ENCODE measurements around the gene ZNF14. TPM values are rescaled to one million over a fixed set of nuclear protein-coding genes. Genes with fewer than 3 reads are reported as not detected.

The ZNF14 gene
- total and polyA plus RNA-seq, 2 of the 13 experiments (the other 11 are each of a cell fraction or from before 2014, with no cell fraction given): 1.9 to 6.2 TPM

- no CpG with 5 or more reads among the region's 9 CpGs for WGBS (ENCODE audit: low lambda C conversion rate)
- ChIA-PET POLR2A (interaction anchor here (1.5 kb wide), 1 partner anchor 10 kb away, joined by 4 read pairs; the partner anchor contains the start of gene ZNF14), CTCF (ENCODE audit: low intra/inter-chr PET ratio, low total read pairs) (no interaction called here)
- H2AFZ ChIP-seq (ENCODE audit: low read length): no peak overlapping the region
- H3K27ac ChIP-seq (ENCODE audit: extremely low read length, insufficient read depth, low read length): no peak overlapping the region
- no peak for FAIRE-seq
- H3K4me3 ChIP-seq (replicated peaks in 1 of 3; ENCODE audit: insufficient read depth in 1 of 3, low read depth in 2 of 3, low read length in 3 of 3): no peak overlapping the region; a peak in 1 of 6 replicates
- in situ Hi-C loops (cut with HindIII; ENCODE audit: extremely low pct_ligation_motif_present, low pct_unique_long_range_greater_than_20kb): no loop called here
- DNase-seq (ENCODE audit: low spot score): no peak
- no peaks in the 10 kb centered on the region for H3K36me3 ChIP-seq (replicated peaks in 1 of 2; ENCODE audit: control insufficient read depth in 1 of 2, insufficient read depth in 2 of 2, low read length in 2 of 2)
- intact Hi-C loops (cut with micrococcal nuclease; ENCODE audit: unreplicated experiment): no loop called here
- ATAC-seq: no peak
- peaks cover 3 to 40% of the 10 kb centered on the region in 2 experiments for H3K27me3 ChIP-seq (ENCODE audit: control insufficient read depth in 1 of 2, insufficient read depth in 2 of 2, low read length in 2 of 2)
- BruUV-seq (replicated peaks): no TSS peak
- peak overlapping the region; percentile 36; the same call in 1 of the 2 replicates for H3K4me2 ChIP-seq (ENCODE audit: low read depth, low read length)
- H3K9ac ChIP-seq (ENCODE audit: insufficient read depth, low read depth, low read length): no peak overlapping the region
- peaks cover 16% of the 10 kb centered on the region for H3K4me1 ChIP-seq (ENCODE audit: insufficient read depth, low read length)
- H3K79me2 ChIP-seq (ENCODE audit: insufficient read depth, low read length): no peaks in the 10 kb centered on the region
- H3K9me3 ChIP-seq (ENCODE audit: low read length): no peaks in the 10 kb centered on the region
- H4K20me1 ChIP-seq (ENCODE audit: insufficient read depth, low read length): no peaks in the 10 kb centered on the region
- TF ChIP-seq RCOR2 (CRISPR knock-in tag; IDR thresholded peaks at IDR 0.05) (no peak), ZNF687 (CRISPR knock-in tag; IDR thresholded peaks at IDR 0.05) (0 out of 2 replicates have a peak, but pooled peaks have one; percentile 15)
These were observed 9.9 kb upstream of the ZNF14 start for GRCh38 chr19:19742773-19743172.

- Histone ChIP-seq H3K36me3 (replicated peaks in 1 of 2; ENCODE audit: control insufficient read depth in 1 of 2, insufficient read depth in 2 of 2, low read length in 2 of 2) (no peaks in the 10 kb centered on the region), H4K20me1 (ENCODE audit: insufficient read depth, low read length) (no peaks in the 10 kb centered on the region), H2AFZ (ENCODE audit: low read length) (no peak overlapping the region), H3K4me1 (ENCODE audit: insufficient read depth, low read length) (peaks cover 16% of the 10 kb centered on the region), H3K9ac (ENCODE audit: insufficient read depth, low read depth, low read length) (no peak overlapping the region), H3K27me3 (ENCODE audit: control insufficient read depth in 1 of 2, insufficient read depth in 2 of 2, low read length in 2 of 2) (peaks cover 3 to 32% of the 10 kb centered on the region in 2 experiments; a peak in 4 of 5 replicates), H3K9me3 (ENCODE audit: low read length) (no peaks in the 10 kb centered on the region), H3K4me3 (replicated peaks in 1 of 3; ENCODE audit: insufficient read depth in 1 of 3, low read depth in 2 of 3, low read length in 3 of 3) (no peak overlapping the region), H3K79me2 (ENCODE audit: insufficient read depth, low read length) (no peaks in the 10 kb centered on the region), H3K27ac (ENCODE audit: extremely low read length, insufficient read depth, low read length) (no peak overlapping the region), H3K4me2 (ENCODE audit: low read depth, low read length) (no peak overlapping the region)
- ChIA-PET CTCF (ENCODE audit: low intra/inter-chr PET ratio, low total read pairs) (no interaction called here), POLR2A (no interaction called here)
- no peak for DNase-seq (ENCODE audit: low spot score)
- in situ Hi-C loops (cut with HindIII; ENCODE audit: extremely low pct_ligation_motif_present, low pct_unique_long_range_greater_than_20kb) (no loop called here), intact Hi-C loops (cut with micrococcal nuclease; ENCODE audit: unreplicated experiment) (no loop called here)
- ATAC-seq: no peak
- no TSS peak for BruUV-seq (replicated peaks)
- FAIRE-seq: no peak
- 42% methylated on average over 7 of the region's 7 CpGs for WGBS (ENCODE audit: low lambda C conversion rate)
- no peak for TF ChIP-seq ZFP82 (CRISPR knock-in tag; IDR thresholded peaks at IDR 0.05; ENCODE audit: borderline replicate concordance)
- no peak for TF ChIP-seq ATF5 (CRISPR knock-in tag; IDR thresholded peaks at IDR 0.05; ENCODE audit: low read depth)
- no peak for TF ChIP-seq ZNF414 (CRISPR knock-in tag; IDR thresholded peaks at IDR 0.05)
- TF ChIP-seq ADNP (CRISPR knock-in tag; IDR thresholded peaks at IDR 0.05): no peak
- no peak for TF ChIP-seq TAF1 (CRISPR knock-in tag; IDR thresholded peaks at IDR 0.05)
- no peak for TF ChIP-seq ZNF780A (CRISPR knock-in tag; IDR thresholded peaks at IDR 0.05)
- TF ChIP-seq ZUFSP (CRISPR knock-in tag; IDR thresholded peaks at IDR 0.05; ENCODE audit: borderline replicate concordance): no peak
- no peak for TF ChIP-seq GATAD1 (CRISPR knock-in tag; IDR thresholded peaks at IDR 0.05)
These were observed 8.3 kb upstream of the ZNF14 start for GRCh38 chr19:19741184-19741583.
